Measurements from ENCODE around the gene SLC2A9. TPM values are rescaled to one million over a fixed set of nuclear protein-coding genes. Genes with fewer than 3 reads are reported as not detected.

Gene SLC2A9
- total and polyA plus RNA-seq, 2 donors (not counting 3 experiments of a cell fraction or from before 2014, with no cell fraction given) = 1.6 to 1.8 TPM

- no peaks in the 10 kb centered on the region for H3K79me2 ChIP-seq (ENCODE audit: control insufficient read depth, insufficient read depth, low read length)
- H3K27me3 ChIP-seq (ENCODE audit: control insufficient read depth in 2 of 2, insufficient read depth in 2 of 2, low read length in 2 of 2) = no peaks in the 10 kb centered on the region
- DNase-seq (ENCODE audit: low read depth, low spot score) = no peak
- H4K20me1 ChIP-seq (replicated peaks; ENCODE audit: control insufficient read depth, extremely low read depth, insufficient read depth, low read length) = no peaks in the 10 kb centered on the region
- H2AFZ ChIP-seq (ENCODE audit: low read depth, low read length) = no peak overlapping the region
- H3K27ac ChIP-seq (ENCODE audit: insufficient read depth, low read depth, low read length) = no peak overlapping the region
- dilution Hi-C loops (cut with MboI; ENCODE audit: extremely low pct_ligation_motif_present, low sequenced_read_pairs) (no loop called here), intact Hi-C loops (cut with micrococcal nuclease) (no loop called here)
- H3K9me1 ChIP-seq (replicated peaks; ENCODE audit: control insufficient read depth, extremely low read depth, insufficient read depth, low read length) = no peaks in the 10 kb centered on the region
- no peaks in the 10 kb centered on the region for H3K36me3 ChIP-seq (ENCODE audit: control insufficient read depth in 2 of 2, extremely low read depth in 1 of 2, insufficient read depth in 2 of 2, low read length in 2 of 2)
- FAIRE-seq = no peak
- no peak overlapping the region for H3K9ac ChIP-seq (replicated peaks; ENCODE audit: extremely low read depth, insufficient read depth, low read length)
- BruUV-seq (replicated peaks) = no TSS peak
- no peak overlapping the region for H3K4me3 ChIP-seq (replicated peaks in 1 of 3; ENCODE audit: insufficient read depth in 1 of 3, low read depth in 1 of 3, low read length in 3 of 3)
- TF ChIP-seq GATA2 (IDR thresholded peaks at IDR 0.05; ENCODE audit: insufficient read depth, insufficient read length, low read depth, low read length) = no peak
- TF ChIP-seq POLR2A (IDR thresholded peaks at IDR 0.05; ENCODE audit: low read depth, low read length) = no peak
- TF ChIP-seq MYC (IDR thresholded peaks at IDR 0.05; ENCODE audit: low read depth, low read length) = no peak
- TF ChIP-seq, protein P1, sequence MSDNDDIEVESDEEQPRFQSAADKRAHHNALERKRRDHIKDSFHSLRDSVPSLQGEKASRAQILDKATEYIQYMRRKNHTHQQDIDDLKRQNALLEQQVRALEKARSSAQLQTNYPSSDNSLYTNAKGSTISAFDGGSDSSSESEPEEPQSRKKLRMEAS (IDR thresholded peaks at IDR 0.05; ENCODE audit: insufficient read depth, insufficient read length) = no peak
- no peak for TF ChIP-seq EZH2 (IDR thresholded peaks at IDR 0.05; ENCODE audit: borderline replicate concordance, low read depth, low read length, severe bottlenecking)
- TF ChIP-seq JUN (IDR thresholded peaks at IDR 0.05; ENCODE audit: borderline replicate concordance, insufficient read depth, insufficient read length, low read depth) = no peak
- TF ChIP-seq, protein P2, sequence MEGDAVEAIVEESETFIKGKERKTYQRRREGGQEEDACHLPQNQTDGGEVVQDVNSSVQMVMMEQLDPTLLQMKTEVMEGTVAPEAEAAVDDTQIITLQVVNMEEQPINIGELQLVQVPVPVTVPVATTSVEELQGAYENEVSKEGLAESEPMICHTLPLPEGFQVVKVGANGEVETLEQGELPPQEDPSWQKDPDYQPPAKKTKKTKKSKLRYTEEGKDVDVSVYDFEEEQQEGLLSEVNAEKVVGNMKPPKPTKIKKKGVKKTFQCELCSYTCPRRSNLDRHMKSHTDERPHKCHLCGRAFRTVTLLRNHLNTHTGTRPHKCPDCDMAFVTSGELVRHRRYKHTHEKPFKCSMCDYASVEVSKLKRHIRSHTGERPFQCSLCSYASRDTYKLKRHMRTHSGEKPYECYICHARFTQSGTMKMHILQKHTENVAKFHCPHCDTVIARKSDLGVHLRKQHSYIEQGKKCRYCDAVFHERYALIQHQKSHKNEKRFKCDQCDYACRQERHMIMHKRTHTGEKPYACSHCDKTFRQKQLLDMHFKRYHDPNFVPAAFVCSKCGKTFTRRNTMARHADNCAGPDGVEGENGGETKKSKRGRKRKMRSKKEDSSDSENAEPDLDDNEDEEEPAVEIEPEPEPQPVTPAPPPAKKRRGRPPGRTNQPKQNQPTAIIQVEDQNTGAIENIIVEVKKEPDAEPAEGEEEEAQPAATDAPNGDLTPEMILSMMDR (IDR thresholded peaks at IDR 0.05; ENCODE audit: extremely low read depth in 1 of 2, insufficient read depth in 1 of 2, low read depth in 1 of 2, low read length in 2 of 2) = no peak
- no peak for TF ChIP-seq FOS (IDR thresholded peaks at IDR 0.05; ENCODE audit: borderline replicate concordance, insufficient read depth, low read length)
- no peak for TF ChIP-seq POLR2AphosphoS5 (IDR thresholded peaks at IDR 0.05; ENCODE audit: insufficient read depth, low read depth, low read length)
- POLR2A ChIA-PET = no interaction called here
- H3K9me3 ChIP-seq (replicated peaks; ENCODE audit: control insufficient read depth, insufficient read depth, low read length) = no peaks in the 10 kb centered on the region
- H3K4me2 ChIP-seq (ENCODE audit: insufficient read depth, low read length) = no peak overlapping the region
- H3K4me1 ChIP-seq (ENCODE audit: control insufficient read depth, extremely low read depth, insufficient read depth, low read length) = peaks cover 6% of the 10 kb centered on the region
- CTCF ChIA-PET = no interaction called here
Observed at GRCh38 chr4:10058371-10058770, 37.1 kb upstream of the SLC2A9 start.
